Smooth muscle cell of the brain vasculature (primary cell): ENCODE results near the gene PPP1R36.
"Not testable (repeated sequence)": the region's sequence is repeated elsewhere in the genome, so short reads cannot be mapped to it uniquely, and the experiment has no call there.

Experiments used
- DNase-seq: peaks from one replicate; pipeline ENCODE4 v3.0.0-alpha.2; 2012; ENCODE audit warnings: low read depth, low spot score

Gene PPP1R36

GRCh38 chr14:64549791-64550620 lies at the start of gene PPP1R36:
Gene PPP1R36, plus strand, starts transcription at chr14:64549961. Its CDS starts 37 bp downstream, at chr14:64549998.
- DNase-seq = no peak

- no peak for DNase-seq
These were observed 49.7 kb upstream of the PPP1R36 start for GRCh38 chr14:64500088-64500487.

- DNase-seq = no peak
These were observed 48.2 kb upstream of the PPP1R36 start for GRCh38 chr14:64501411-64502171.

- no peak for DNase-seq
These were observed 47.3 kb upstream of the PPP1R36 start for GRCh38 chr14:64502456-64502855.

- DNase-seq = no peak
These were observed 46.8 kb upstream of the PPP1R36 start for GRCh38 chr14:64502887-64503433.

GRCh38 chr14:64503434-64504309 lies 46.1 kb upstream of the PPP1R36 start, which contains the start of gene ZBTB25:
Gene ZBTB25, minus strand, starts transcription at chr14:64503838. Its CDS starts 13,305 bp downstream, at chr14:64490533.
- DNase-seq = peak; percentile 82

- peak; percentile 86 for DNase-seq
These were observed 45.4 kb upstream of the PPP1R36 start, which contains the start of gene ZBTB1 for GRCh38 chr14:64504310-64504896. Gene ZBTB1, plus strand, starts transcription at chr14:64504770. Its CDS starts 16,735 bp downstream, at chr14:64521505.

GRCh38 chr14:64504897-64505794 lies 44.6 kb upstream of the PPP1R36 start:
- peak; percentile 54 for DNase-seq

GRCh38 chr14:64506721-64507120 lies 43.0 kb upstream of the PPP1R36 start:
- no peak for DNase-seq

GRCh38 chr14:64507376-64508156 lies 42.2 kb upstream of the PPP1R36 start:
- no peak for DNase-seq

- DNase-seq = no peak
These were observed 41.5 kb upstream of the PPP1R36 start for GRCh38 chr14:64508215-64508776.

GRCh38 chr14:64509036-64509435 lies 40.7 kb upstream of the PPP1R36 start:
- no peak for DNase-seq

- peak; percentile 40 for DNase-seq
These were observed 38.7 kb upstream of the PPP1R36 start for GRCh38 chr14:64510825-64511671.

- no peak for DNase-seq
These were observed 36.5 kb upstream of the PPP1R36 start for GRCh38 chr14:64513271-64513670.

- no peak for DNase-seq
These were observed 34.7 kb upstream of the PPP1R36 start for GRCh38 chr14:64515053-64515452.

GRCh38 chr14:64516969-64517368 lies 32.8 kb upstream of the PPP1R36 start:
- DNase-seq = no peak

GRCh38 chr14:64517667-64518066 lies 32.1 kb upstream of the PPP1R36 start:
- not testable (repeated sequence) for DNase-seq

- DNase-seq = no peak
These were observed 31.5 kb upstream of the PPP1R36 start for GRCh38 chr14:64518229-64518628.
